Measurements from ENCODE around the gene AADACL3.

The AADACL3 gene

DNA sequence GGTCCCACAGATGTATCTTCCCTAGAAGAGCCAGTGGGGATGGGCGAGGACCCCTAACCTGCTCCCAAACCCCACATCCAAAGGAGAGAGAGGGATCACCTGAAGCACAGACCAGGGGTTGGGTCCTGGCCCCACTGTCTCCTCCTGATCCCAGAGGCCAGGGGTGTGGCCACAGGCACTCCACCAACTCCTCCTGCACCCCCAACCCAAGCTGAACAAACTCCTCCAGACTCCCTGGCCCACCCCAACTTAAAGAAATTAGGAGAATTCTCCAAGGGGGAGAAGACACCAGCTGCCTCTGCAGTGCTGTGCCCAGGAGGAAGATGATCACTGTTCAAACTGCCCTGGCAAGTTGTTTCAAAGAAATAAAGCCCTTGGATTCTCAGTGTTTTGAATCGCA, 53.1 kb downstream of the AADACL3 start:
- no peak for DNase-seq (ENCODE audit: low read depth)

DNA sequence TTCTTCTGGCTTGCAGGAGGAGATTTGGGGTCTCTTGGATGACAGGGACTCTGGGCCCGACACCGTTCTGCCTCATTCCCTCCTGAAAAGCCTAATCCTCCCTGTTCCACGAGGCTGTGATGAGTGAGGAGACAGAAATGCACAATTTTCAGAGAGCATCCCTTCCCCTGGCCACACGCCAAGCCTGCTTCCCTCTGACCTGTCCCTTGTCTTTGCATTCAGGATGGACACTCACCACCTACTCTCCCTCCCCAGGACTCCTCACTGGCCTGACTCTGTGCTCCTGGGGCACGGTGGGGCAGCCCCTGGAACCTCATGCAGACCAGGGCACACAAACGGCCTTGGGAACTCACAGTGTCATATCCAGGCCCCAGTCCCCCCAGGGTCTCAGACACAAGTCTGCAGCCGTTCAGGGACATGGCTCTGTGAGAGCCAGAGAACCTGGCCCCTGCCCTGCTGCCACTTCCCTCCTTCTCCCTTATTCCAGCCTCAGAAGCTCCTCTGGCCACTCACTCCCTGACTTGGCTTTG, 54.1 kb downstream of the AADACL3 start:
- no peak for DNase-seq (ENCODE audit: low read depth)

DNA sequence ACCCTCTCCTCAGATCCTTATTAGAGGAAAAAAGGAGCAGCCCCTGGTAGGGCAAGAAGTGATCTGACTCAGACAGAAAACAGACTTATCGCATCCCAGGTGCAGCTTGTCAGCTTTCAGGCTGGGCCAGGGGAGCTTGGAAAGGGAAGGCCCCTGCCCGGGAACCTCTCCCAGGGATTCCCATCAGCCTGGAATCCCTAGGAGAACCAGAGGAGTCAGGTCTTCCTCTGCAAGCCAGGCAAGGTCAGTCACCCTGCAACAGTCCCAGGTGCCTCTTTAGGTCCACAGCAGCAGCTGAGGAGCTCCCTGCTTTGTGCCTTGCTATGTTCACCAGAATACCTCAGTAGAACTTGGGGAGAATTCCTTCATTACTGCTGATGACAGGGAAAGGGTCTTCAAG, 54.7 kb downstream of the AADACL3 start:
- DNase-seq (ENCODE audit: low read depth), result no peak

DNA sequence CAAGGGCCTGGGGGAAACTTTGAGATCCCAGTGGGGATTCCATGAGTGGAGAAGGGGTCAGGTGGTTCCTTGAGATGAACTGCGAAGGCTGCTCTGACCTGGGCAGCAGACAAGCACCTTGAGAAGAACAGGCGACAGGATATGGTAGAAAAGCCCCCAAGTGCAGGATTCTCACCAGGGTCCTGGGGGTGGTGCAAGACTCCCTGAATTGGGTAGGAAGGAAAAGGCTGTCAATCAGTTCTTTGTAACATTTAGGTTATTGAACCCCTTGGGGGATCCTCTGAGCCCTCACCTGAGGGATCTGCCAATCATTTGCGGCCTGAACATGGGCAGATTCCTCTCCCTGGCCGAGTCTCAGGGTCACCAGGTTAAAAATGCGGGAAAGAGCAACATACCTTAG, 55.3 kb downstream of the AADACL3 start:
- DNase-seq (ENCODE audit: low read depth), result no peak

DNA sequence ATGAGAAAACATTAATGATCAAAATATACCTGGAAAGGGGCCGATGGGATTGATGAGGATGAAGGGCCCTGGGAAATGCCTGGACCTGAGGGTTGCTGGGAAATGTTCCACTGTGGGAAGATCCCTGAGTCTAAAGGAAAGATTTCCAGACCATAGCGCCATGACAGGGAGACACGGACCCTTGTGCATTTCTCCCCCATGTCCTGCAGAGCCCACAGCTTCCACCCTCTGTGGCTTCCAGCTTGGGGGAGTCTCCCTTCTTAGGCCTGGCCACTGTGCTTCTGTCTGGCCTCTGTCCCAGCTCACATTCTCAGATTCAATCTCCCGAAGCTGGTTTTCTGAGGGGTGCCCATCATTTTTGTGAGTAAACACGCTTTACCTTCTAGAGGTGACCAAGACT, 56.6 kb downstream of the AADACL3 start:
- no peak for DNase-seq (ENCODE audit: low read depth)

DNA sequence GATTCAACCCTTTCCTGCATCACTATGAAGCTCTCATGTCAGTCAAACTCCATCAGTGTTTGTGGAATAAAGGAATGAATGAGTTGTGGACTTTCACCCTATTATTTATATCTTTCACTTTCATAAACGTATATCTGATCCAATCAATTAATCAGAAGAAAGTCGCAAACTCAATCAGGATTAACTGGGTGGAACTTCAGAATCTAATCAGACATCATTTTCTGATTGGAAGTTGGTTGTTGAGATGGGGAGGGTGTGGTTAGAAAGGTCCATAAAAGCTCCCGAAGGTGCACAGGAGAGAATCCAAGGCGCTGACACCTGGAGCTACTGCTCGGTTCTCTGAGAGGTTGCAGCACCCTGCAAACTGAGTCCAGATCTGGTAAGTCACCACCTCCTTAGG, 57.5 kb downstream of the AADACL3 start, which contains the start of gene PRAMEF12:
TSS of gene PRAMEF12 (plus strand) at position 301 of the 400 bp plus-strand sequence. CDS start 1,130 bp downstream, outside the sequence.
- DNase-seq (ENCODE audit: low read depth), result no peak

DNA sequence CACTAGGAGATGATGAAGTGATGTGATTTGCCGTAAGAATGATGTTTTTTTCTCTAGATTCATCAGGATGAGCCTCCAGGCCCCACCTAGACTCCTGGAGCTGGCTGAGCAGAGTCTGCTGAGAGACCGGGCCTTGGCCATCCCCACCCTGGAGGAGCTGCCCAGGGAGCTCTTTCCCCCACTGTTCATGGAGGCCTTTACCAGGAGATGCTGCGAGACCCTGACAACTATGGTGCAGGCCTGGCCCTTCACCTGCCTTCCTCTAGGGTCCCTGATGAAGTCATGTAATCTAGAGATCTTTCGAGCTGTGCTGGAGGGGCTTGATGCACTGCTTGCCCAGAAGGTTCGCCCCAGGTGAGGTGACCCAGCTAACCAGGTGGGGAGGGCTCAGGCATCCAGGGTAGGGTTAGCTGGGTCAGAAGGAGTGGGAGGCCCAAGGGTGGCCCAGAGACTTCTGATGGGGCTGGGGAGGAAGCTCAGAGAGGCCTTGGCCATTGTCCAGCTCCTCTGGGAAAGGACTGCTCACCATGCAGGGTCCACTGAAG, 59.0 kb downstream of the AADACL3 start:
- DNase-seq (ENCODE audit: low read depth), result no peak

DNA sequence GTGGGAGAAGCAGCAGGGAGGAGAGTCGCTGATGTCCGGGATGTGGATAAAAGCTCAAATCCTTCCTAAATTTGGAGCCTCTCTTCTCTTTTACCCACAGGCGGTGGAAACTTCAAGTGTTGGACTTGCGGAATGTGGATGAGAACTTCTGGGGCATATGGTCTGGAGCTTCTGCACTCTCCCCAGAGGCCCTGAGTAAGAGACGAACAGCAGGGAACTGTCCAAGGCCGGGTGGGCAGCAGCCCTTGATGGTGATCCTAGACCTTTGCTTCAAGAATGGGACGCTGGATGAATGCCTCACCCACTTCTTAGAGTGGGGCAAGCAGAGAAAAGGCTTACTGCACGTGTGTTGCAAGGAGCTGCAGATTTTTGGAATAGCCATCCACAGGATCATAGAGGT, 59.5 kb downstream of the AADACL3 start:
- DNase-seq (ENCODE audit: low read depth), result no peak

DNA sequence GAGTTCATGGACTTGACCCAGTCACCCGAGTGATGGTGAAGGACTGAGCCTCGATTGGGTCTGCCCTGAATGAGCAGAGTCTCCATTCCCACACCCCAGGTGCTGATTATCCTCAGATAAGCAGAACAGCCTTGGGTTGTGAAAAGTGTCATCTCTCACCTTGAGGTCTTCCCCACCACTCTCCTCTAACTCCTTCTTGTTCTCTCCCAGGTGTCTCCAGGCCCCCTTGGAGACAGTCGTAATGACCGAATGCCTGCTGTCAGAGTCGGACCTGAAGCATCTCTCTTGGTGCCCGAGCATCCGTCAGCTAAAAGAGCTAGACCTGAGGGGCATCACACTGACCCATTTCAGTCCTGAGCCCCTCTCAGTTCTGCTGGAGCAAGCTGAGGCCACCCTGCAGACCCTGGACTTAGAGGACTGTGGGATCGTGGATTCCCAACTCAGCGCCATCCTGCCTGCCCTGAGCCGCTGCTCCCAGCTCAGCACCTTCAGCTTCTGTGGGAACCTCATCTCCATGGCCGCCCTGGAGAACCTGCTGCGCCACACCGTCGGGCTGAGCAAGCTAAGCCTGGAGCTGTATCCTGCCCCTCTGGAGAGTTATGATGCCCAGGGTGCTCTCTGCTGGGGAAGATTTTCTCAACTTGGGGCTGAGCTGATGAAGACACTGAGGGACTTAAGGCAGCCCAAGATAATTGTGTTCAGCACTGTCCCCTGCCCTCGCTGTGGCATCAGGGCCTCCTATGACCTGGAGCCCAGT, 61.1 kb downstream of the AADACL3 start:
- DNase-seq (ENCODE audit: low read depth), result no peak

Data from CMK (cell line).